ENCODE results near the gene KRTAP5-6. TPM values are rescaled to one million over a fixed set of nuclear protein-coding genes. Genes with fewer than 3 reads are reported as not detected.

Gene KRTAP5-6, protein sequence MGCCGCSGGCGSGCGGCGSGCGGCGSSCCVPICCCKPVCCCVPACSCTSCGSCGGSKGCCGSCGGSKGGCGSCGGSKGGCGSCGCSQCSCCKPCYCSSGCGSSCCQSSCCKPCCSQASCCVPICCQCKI
- total RNA-seq (not detected), polyA plus RNA-seq (not detected)

DNA sequence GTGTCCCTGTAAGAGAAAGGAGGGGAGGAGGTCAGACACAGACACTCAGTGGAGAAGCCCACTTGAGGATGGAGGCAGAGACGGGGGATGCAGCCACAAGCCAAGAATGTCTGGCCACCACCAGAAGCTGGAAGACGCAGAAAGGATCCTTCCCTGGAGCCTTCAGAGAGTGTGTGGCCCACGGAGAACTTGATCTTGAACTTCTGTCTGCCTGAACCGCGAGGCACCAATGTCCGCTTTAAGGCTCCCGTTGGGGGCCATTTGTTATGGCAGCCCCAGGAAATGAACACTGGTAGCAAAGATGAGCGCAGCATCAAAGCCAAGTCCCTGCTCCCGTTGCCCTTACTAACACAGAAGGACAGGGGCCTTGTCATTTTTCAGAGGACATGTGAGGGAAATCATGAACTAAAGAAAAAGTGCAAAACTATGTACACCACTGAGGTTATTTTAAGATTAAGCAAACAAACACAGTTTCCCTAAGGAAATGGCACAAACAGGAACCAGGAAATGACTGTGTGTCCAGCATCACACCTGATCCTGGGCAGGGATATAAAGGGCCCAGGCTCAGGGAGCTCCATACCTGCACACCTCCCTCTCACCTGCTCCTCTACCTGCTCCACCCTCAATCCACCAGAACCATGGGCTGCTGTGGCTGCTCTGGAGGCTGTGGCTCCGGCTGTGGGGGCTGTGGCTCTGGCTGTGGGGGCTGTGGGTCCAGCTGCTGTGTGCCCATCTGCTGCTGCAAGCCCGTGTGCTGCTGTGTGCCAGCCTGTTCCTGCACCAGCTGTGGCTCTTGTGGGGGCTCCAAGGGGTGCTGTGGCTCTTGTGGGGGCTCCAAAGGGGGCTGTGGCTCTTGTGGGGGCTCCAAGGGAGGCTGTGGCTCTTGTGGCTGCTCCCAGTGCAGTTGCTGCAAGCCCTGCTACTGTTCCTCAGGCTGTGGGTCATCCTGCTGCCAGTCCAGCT is at the start of gene KRTAP5-6:
Gene KRTAP5-6 (plus strand): TSS at position 588 of the 963 bp plus-strand sequence. CDS start 51 bp downstream, at position 639.
- no peaks in the 10 kb centered on the region for H3K36me3 ChIP-seq
- H3K9me3 ChIP-seq, result no peaks in the 10 kb centered on the region
- no peak for FAIRE-seq
- intact Hi-C loops (cut with DNase I), result loop anchor here in 2 of 3 donors (5.0 to 10.0 kb wide), 2 partner anchors 135 to 228 kb away; partner anchors contain the start of gene SYT8 (in 2 of the 2)
- 80 to 86% methylated on average over 11 of the region's 11 CpGs for WGBS, 2 donors
- H3K4me1 ChIP-seq, result peaks cover 3 to 7% (median 5%) of the 10 kb centered on the region in 3 donors
- no peak within 1 kb of the TSS for H3K4me3 ChIP-seq
- no peak for DNase-seq
- no peak for ATAC-seq
- TF ChIP-seq, protein P1, sequence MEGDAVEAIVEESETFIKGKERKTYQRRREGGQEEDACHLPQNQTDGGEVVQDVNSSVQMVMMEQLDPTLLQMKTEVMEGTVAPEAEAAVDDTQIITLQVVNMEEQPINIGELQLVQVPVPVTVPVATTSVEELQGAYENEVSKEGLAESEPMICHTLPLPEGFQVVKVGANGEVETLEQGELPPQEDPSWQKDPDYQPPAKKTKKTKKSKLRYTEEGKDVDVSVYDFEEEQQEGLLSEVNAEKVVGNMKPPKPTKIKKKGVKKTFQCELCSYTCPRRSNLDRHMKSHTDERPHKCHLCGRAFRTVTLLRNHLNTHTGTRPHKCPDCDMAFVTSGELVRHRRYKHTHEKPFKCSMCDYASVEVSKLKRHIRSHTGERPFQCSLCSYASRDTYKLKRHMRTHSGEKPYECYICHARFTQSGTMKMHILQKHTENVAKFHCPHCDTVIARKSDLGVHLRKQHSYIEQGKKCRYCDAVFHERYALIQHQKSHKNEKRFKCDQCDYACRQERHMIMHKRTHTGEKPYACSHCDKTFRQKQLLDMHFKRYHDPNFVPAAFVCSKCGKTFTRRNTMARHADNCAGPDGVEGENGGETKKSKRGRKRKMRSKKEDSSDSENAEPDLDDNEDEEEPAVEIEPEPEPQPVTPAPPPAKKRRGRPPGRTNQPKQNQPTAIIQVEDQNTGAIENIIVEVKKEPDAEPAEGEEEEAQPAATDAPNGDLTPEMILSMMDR (IDR thresholded peaks at IDR 0.05), result no peak
- no peak within 1 kb of the TSS for H3K27ac ChIP-seq
- peaks cover 0 to 3% (median 0%) of the 10 kb centered on the region in 4 donors for H3K27me3 ChIP-seq

DNA sequence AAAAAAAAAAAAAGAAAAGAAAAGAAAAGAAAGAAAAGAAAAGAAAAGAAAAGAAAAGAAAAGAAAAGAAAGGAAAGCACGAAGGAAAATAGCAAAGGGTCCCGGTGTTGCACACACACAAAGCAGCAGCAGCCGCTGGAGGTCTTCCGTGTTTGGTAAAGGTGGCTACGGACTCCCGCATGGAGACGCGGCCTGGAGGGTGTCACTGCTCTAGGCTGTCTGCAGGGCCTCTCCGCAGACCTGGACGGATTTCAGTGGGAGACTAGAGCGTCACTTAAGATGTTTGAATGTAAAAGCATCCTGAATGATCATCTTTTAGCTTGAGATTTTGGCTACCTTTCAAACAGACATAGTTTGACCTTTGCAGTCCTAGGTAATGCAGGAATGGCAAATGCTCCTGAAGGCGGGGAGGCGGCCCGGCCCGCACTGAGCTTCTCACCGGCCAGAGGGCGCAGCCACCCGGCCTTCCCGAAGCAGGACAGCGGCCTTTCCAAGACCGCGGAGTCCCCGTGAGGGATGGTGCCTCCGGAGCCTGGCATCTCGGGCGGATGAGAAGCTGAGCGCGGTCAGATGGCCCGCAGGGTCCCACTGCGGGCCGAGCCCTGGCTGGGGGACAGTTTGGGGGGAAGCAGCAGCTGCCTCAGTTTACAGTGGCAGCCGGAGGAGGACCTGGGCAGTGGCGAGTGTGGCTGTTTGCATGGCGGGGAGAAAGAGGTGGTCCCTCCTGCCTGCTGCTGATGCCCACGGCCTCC is 48.9 kb upstream of the KRTAP5-6 start:
- no peaks in the 10 kb centered on the region for H3K27me3 ChIP-seq
- H3K4me3 ChIP-seq, result no peak overlapping the region
- FAIRE-seq (no peak), ATAC-seq (no peak), DNase-seq (peak in 1 of 6 donors; percentile 46)
- TF ChIP-seq, protein P1 (IDR thresholded peaks at IDR 0.05), result no peak
- H3K9me3 ChIP-seq, result no peaks in the 10 kb centered on the region
- no peaks in the 10 kb centered on the region for H3K36me3 ChIP-seq
- H3K27ac ChIP-seq, result no peak overlapping the region
- WGBS, 2 donors, result 80 to 87% methylated on average over 34 to 35 of the region's 35 CpGs
- no peaks in the 10 kb centered on the region for H3K4me1 ChIP-seq
- intact Hi-C loops (cut with DNase I), result no loop called here

DNA sequence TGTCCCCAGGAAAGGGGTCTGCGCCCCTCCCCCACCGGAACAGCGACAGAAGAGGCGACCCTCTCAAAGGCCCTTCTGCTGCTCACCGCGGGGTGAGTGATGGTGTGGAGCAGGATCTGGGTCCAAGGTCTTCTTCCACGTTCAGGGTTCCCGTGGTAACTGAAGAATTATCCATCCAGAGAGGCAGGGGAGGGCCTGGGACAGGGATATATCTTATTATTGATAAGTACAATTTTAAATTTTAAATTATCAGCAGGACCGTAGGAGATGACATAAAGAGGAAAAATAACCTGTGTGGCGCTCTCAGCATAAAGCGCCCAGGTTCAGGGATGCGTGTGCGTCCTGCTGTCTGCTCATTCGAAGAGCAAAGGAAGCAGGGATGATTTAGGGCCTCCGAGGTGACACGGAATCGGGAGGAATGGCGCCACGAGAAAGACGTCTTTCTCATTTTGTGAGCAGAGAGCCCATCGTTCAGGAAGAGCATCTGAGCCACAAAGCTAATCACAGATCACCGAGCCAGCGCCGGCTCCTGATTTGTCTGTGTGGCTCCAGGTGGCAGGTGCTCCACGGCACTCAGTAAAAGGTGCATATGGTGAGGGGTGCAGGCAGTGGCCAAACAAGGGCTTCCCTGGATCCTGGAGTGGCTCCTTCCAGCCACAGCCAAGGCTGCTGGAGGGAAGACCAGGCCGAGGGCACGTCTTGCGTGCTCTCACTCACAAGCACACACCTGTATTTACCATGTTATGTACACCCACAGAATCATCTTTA is 48.2 kb upstream of the KRTAP5-6 start:
- intact Hi-C loops (cut with DNase I), result no loop called here
- DNase-seq, result peak in 2 of 6 donors; percentile 21 to 42
- H3K4me1 ChIP-seq, result no peaks in the 10 kb centered on the region
- no peaks in the 10 kb centered on the region for H3K36me3 ChIP-seq
- no peak overlapping the region for H3K27ac ChIP-seq
- H3K27me3 ChIP-seq, result no peaks in the 10 kb centered on the region
- no peak for ATAC-seq
- FAIRE-seq, result no peak
- WGBS, 2 donors, result 73 to 79% methylated on average over 28 of the region's 28 CpGs
- H3K9me3 ChIP-seq, result no peaks in the 10 kb centered on the region
- H3K4me3 ChIP-seq, result no peak overlapping the region
- TF ChIP-seq, protein P1 (IDR thresholded peaks at IDR 0.05), result no peak

DNA sequence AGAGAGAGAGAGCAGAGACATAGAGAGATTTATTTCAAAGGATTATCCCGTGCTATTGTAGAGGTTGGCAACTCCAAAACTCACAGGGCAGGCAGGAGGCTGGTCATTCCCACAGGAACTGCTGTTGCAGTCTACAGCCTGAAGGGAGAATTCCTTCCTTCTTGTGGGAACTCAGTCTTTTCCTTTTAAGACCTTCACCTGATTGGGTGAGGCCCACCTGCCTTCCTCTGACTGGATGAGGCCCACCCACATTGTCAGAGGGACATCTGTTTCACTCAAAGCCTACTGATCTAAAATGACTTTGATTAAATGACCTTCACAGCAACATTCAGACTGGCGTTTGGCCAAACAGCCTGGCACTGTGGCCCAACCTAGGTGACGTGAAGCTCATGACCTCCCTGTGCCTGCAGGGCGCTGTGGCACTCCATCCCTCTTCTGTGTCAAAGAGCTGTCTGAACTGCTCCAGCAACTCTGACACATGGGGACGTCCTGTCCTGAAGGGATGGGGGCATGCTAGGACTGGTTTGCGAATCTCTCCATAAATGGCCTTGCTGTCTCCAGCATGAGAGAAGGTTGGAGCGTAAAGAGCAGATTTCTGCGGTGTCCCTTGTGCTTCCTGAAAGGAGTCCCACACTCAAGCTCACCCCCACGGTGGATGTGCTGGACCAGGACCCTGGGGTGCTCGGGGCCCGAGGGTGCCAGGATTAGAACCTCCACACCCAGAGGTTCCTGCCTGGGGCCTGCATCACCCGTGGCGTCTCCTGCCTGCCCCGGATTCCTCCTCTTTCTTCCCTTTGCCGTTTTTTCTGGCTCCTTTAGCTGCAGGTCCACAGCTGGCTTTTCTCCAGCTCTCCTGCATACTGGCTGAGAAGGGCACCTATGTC is 46.7 kb upstream of the KRTAP5-6 start:
- WGBS, 2 donors, result 68 to 72% methylated on average over 15 of the region's 15 CpGs
- H3K27me3 ChIP-seq, result no peaks in the 10 kb centered on the region
- ATAC-seq (no peak), FAIRE-seq (no peak), DNase-seq (peak in 2 of 6 donors; percentile 30 to 50)
- no peaks in the 10 kb centered on the region for H3K9me3 ChIP-seq
- intact Hi-C loops (cut with DNase I), result loop anchor here in 2 of 3 donors (5.0 to 10.0 kb wide), 3 partner anchors 42 to 507 kb away; no protein-coding TSS in a partner anchor
- TF ChIP-seq, protein P1 (IDR thresholded peaks at IDR 0.05), result no peak
- H3K36me3 ChIP-seq, result no peaks in the 10 kb centered on the region
- no peak overlapping the region for H3K27ac ChIP-seq
- no peak overlapping the region for H3K4me3 ChIP-seq
- no peaks in the 10 kb centered on the region for H3K4me1 ChIP-seq
